WTC11 (cell line): Measurements from ENCODE around the gene MTUS2. TPM values are rescaled to one million over a fixed set of nuclear protein-coding genes. Genes with fewer than 3 reads are reported as not detected.

Source experiments
- ATAC-seq: fragments of 200-7000 bp; cut with Tn5 transposase; 2 replicates; pipeline ENCODE4 v1.10.0; 2021; ENCODE audit warnings: mild to moderate bottlenecking, moderate library complexity
- CTCF ChIA-PET: fragments of 300-600 bp; sonication (Branson Sonifier 250); formaldehyde crosslinking; loops from one replicate; lab custom pipeline; 2021; ENCODE audit warnings: antibody characterized with exemption; lab: Charles Lee
- POLR2A ChIA-PET: fragments of 350-600 bp; sonication (Branson Sonifier 250); formaldehyde crosslinking; loops from one replicate; lab custom pipeline; 2021; ENCODE audit warnings: antibody characterized with exemption; lab: Charles Lee
- DNase-seq: peaks from one replicate; pipeline ENCODE4 v3.0.0; 2021; ENCODE audit warnings: low spot score
- H3K27ac Mint-ChIP-seq: 2 replicates; pipeline ENCODE4 v1.8.0; 2021; ENCODE audit warnings: mixed read lengths
- H3K27me3 Mint-ChIP-seq: 2 replicates; pipeline ENCODE4 v1.8.0; 2021; ENCODE audit warnings: low read depth, mild to moderate bottlenecking, moderate library complexity, mixed read lengths
- H3K36me3 Mint-ChIP-seq: 2 replicates; pipeline ENCODE4 v1.8.0; 2021; ENCODE audit warnings: mixed read lengths
- H3K4me1 Mint-ChIP-seq: 2 replicates; pipeline ENCODE4 v1.8.0; 2022; ENCODE audit warnings: mixed read lengths
- H3K4me3 Mint-ChIP-seq: 2 replicates; pipeline ENCODE4 v1.8.0; 2021; ENCODE audit warnings: mild to moderate bottlenecking, moderate library complexity, mixed read lengths
- H3K9me3 Mint-ChIP-seq: 2 replicates; pipeline ENCODE4 v1.8.0; 2021; ENCODE audit warnings: mixed read lengths
- ATF6 ChIP-seq: sonication (generic); formaldehyde crosslinking; IDR thresholded peaks from 2 replicates; pipeline ENCODE4 v1.8.1; 2023; ENCODE audit warnings: mild to moderate bottlenecking, missing genetic modification reagents
- CREB1 ChIP-seq: sonication (generic); formaldehyde crosslinking; IDR thresholded peaks from 2 replicates; pipeline ENCODE4 v1.8.0; 2023; ENCODE audit warnings: mild to moderate bottlenecking, missing genetic modification reagents
- E2F4 ChIP-seq: sonication (generic); formaldehyde crosslinking; IDR thresholded peaks from 2 replicates; pipeline ENCODE4 v1.8.1; 2022; ENCODE audit warnings: low read depth, mild to moderate bottlenecking, moderate library complexity, missing genetic modification reagents, borderline replicate concordance
- EMX1 ChIP-seq: fragments of 250-450 bp; sonication (Bioruptor Pico); IDR thresholded peaks from 2 replicates; pipeline ENCODE4 v1.8.0; 2021; ENCODE audit warnings: mild to moderate bottlenecking
- ESRRA ChIP-seq: sonication (generic); formaldehyde crosslinking; IDR thresholded peaks from 2 replicates; pipeline ENCODE4 v1.8.1; 2022; ENCODE audit warnings: mild to moderate bottlenecking, missing genetic modification reagents, borderline replicate concordance
- MYBL2 ChIP-seq: sonication (generic); formaldehyde crosslinking; IDR thresholded peaks from 2 replicates; pipeline ENCODE4 v1.8.1; 2023; ENCODE audit warnings: mild to moderate bottlenecking, moderate library complexity, missing genetic modification reagents
- PRRX2 ChIP-seq: fragments of 250-450 bp; sonication (Bioruptor Pico); IDR thresholded peaks from 2 replicates; pipeline ENCODE4 v1.8.0; 2021; ENCODE audit warnings: mild to moderate bottlenecking
- RORB ChIP-seq: fragments of 250-450 bp; sonication (Bioruptor Pico); IDR thresholded peaks from 2 replicates; pipeline ENCODE4 v1.9.0; 2021; ENCODE audit warnings: mild to moderate bottlenecking
- SMAD4 ChIP-seq: sonication (generic); formaldehyde crosslinking; IDR thresholded peaks from 2 replicates; pipeline ENCODE4 v1.8.0; 2022; ENCODE audit warnings: mild to moderate bottlenecking, missing genetic modification reagents
- ZNF121 ChIP-seq: sonication (generic); formaldehyde crosslinking; IDR thresholded peaks from 2 replicates; pipeline ENCODE4 v1.8.0; 2023; ENCODE audit warnings: missing genetic modification reagents
- ZNF416 ChIP-seq: fragments of 250-450 bp; sonication (Bioruptor Pico); IDR thresholded peaks from 2 replicates; pipeline ENCODE4 v1.9.0; 2021; ENCODE audit warnings: mild to moderate bottlenecking, inconsistent platforms
- ZNF512 ChIP-seq: sonication (generic); formaldehyde crosslinking; IDR thresholded peaks from 2 replicates; pipeline ENCODE4 v1.8.1; 2022; ENCODE audit warnings: missing genetic modification reagents, borderline replicate concordance
- total RNA-seq: library from RNA; stranded (reverse); gene quantifications from 3 replicates; pipeline ENCODE4 v1.2.3, GENCODE V29; 2021
- TF ChIP-seq, protein P1 (sequence below): fragments of 250-450 bp; sonication (Bioruptor Pico); IDR thresholded peaks from 2 replicates; pipeline ENCODE4 v1.8.0; 2021; ENCODE audit warnings: mild to moderate bottlenecking
- TF ChIP-seq, protein P2 (sequence below): fragments of 250-450 bp; sonication (Bioruptor Pico); conservative IDR thresholded peaks from 2 replicates; pipeline ENCODE4 v1.9.0; 2021; ENCODE audit warnings: mild to moderate bottlenecking
- TF ChIP-seq, protein P3 (sequence below): fragments of 200-600 bp; IDR thresholded peaks from 2 replicates; pipeline ENCODE4 v1.8.0; 2022; ENCODE audit warnings: antibody characterized with exemption

MTUS2 gene
- total RNA-seq, 1 experiment from 2014 or later: 0.22 TPM

DNA sequence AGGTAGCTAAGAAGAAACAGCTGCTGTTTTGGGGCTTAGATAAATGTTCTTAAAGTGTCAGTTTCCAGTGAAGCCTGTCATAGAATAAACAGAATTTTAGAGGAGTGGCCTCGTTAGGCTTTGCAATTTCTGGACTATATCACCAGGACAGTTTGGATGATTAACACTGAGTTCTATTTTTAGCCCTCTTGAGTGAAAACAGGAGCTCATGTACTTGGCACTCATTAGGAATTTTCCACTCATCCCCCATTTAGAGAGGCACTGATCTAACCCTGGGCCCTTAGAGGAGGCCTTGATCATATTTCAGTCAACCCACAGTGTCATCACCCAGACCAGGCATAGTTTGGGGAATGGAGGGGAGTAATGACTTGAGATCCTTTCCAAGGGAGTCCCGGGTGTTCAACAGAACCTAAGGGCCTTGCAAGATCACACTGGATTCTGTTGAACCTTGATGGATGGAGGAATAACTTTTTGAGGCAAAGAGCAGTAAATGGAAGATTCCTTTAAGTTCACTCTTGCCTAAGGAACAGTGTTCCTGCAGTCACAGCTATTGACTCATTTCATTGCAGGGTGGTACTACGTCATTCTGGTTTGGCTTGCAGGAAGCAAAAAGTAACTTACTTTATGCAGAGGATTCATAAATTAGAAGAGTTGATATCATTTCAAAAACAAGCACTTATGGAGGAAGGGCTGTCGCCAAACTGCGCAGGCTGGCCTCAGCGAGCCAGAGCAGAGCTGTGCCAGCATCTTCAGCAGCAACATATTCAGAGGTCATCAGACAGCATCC is 615.2 kb downstream of the MTUS2 start:
- Mint-ChIP-seq H3K4me3 (no peak overlapping the region), H3K27ac (no peak overlapping the region), H3K36me3 (no peaks in the 10 kb centered on the region), H3K27me3 (peaks cover 2% of the 10 kb centered on the region; the same call in 1 of the 2 replicates), H3K9me3 (no peaks in the 10 kb centered on the region), H3K4me1 (peaks cover 8% of the 10 kb centered on the region)
- ChIA-PET CTCF (interaction anchor here (1.2 kb wide), 1 partner anchor 20 kb away, joined by 3 read pairs; no protein-coding TSS in a partner anchor), POLR2A (no interaction called here)
- no peak for ATAC-seq
- no peak for DNase-seq
- no peak for TF ChIP-seq MYBL2 (CRISPR knock-in tag)
- no peak for TF ChIP-seq E2F4
- TF ChIP-seq ZNF121 (CRISPR knock-in tag): no peak
- TF ChIP-seq ZNF512 (CRISPR knock-in tag): no peak
- TF ChIP-seq EMX1 (CRISPR knock-in tag): no peak
- no peak for TF ChIP-seq CREB1 (CRISPR knock-in tag)
- no peak for TF ChIP-seq SMAD4 (CRISPR knock-in tag)
- TF ChIP-seq ATF6 (CRISPR knock-in tag): no peak
- no peak for TF ChIP-seq ZNF416 (CRISPR knock-in tag)
- TF ChIP-seq, protein P1, sequence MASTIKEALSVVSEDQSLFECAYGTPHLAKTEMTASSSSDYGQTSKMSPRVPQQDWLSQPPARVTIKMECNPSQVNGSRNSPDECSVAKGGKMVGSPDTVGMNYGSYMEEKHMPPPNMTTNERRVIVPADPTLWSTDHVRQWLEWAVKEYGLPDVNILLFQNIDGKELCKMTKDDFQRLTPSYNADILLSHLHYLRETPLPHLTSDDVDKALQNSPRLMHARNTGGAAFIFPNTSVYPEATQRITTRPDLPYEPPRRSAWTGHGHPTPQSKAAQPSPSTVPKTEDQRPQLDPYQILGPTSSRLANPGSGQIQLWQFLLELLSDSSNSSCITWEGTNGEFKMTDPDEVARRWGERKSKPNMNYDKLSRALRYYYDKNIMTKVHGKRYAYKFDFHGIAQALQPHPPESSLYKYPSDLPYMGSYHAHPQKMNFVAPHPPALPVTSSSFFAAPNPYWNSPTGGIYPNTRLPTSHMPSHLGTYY (CRISPR knock-in tag): no peak
- no peak for TF ChIP-seq RORB (CRISPR knock-in tag)
- TF ChIP-seq ESRRA (CRISPR knock-in tag): no peak
- no peak for TF ChIP-seq PRRX2 (CRISPR knock-in tag)
- TF ChIP-seq, protein P2, sequence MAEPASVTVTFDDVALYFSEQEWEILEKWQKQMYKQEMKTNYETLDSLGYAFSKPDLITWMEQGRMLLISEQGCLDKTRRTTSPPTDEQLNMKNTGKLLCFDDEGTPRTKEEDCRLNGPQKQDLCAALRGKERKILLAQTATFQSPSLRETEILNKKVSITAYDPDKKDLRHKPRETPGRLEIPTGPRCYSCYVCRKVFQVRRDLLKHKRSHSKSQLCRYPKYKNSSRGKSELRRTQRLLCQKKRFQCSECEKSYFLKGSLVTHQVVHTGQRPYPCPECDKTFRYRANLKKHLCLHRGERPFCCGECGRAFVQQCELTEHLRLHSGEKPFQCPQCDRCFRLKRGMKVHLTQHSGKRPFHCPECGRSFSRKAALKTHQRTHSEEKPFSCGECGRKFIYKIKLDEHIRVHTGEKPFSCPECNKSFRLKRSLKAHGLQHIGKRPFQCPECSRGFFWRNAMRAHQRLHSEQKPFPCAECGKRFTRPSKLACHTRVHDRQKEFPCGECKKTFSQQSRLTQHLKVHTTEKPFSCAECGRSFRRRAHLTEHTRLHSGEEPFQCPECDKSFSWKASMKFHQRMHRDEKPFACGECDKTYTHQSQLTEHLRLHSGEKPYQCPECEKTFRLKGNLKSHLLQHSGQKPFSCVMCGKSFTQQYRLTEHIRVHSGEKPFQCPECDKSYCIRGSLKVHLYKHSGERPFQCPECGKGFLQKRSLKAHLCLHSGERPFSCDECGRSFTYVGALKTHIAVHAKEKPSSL (CRISPR knock-in tag): no peak
- TF ChIP-seq, protein P3, sequence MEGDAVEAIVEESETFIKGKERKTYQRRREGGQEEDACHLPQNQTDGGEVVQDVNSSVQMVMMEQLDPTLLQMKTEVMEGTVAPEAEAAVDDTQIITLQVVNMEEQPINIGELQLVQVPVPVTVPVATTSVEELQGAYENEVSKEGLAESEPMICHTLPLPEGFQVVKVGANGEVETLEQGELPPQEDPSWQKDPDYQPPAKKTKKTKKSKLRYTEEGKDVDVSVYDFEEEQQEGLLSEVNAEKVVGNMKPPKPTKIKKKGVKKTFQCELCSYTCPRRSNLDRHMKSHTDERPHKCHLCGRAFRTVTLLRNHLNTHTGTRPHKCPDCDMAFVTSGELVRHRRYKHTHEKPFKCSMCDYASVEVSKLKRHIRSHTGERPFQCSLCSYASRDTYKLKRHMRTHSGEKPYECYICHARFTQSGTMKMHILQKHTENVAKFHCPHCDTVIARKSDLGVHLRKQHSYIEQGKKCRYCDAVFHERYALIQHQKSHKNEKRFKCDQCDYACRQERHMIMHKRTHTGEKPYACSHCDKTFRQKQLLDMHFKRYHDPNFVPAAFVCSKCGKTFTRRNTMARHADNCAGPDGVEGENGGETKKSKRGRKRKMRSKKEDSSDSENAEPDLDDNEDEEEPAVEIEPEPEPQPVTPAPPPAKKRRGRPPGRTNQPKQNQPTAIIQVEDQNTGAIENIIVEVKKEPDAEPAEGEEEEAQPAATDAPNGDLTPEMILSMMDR: no peak
